HepG2 (cell line): ENCODE measurements around the gene H3-3A. TPM values are rescaled to one million over a fixed set of nuclear protein-coding genes. Genes with fewer than 3 reads are reported as not detected.
A peak's percentile ranks its signal among the peaks of the same experiment; 100 is the strongest.

Source experiments
- BATF2 ChIP-seq: sonication (generic); formaldehyde crosslinking; IDR thresholded peaks from 2 replicates; pipeline ENCODE4 v1.8.0; 2022; ENCODE audit warnings: mild to moderate bottlenecking, missing genetic modification reagents, moderate library complexity
- HOXA5 ChIP-seq: sonication (generic); formaldehyde crosslinking; IDR thresholded peaks from 2 replicates; pipeline ENCODE4 v1.4.0; 2020; ENCODE audit warnings: missing genetic modification reagents
- KDM5B ChIP-seq: sonication (generic); formaldehyde crosslinking; IDR thresholded peaks from 2 replicates; pipeline ENCODE4 v1.4.0; 2020; ENCODE audit warnings: missing genetic modification reagents, mild to moderate bottlenecking, borderline replicate concordance
- MAZ ChIP-seq, 2 experiments: sonication (generic) in 1 of 2; formaldehyde crosslinking in 1 of 2; IDR thresholded peaks; 2 replicates each; pipeline versions ENCODE4 v1.5.0 to v1.6.1; 2012 to 2020; ENCODE audit warnings: low read depth in 2 of 2, mild to moderate bottlenecking in 2 of 2, borderline replicate concordance in 1 of 2, improper control_type of control experiment in 1 of 2, low read length in 1 of 2, missing genetic modification reagents in 1 of 2, moderate library complexity in 1 of 2
- MED13 ChIP-seq: sonication (generic); formaldehyde crosslinking; IDR thresholded peaks from 2 replicates; pipeline ENCODE4 v1.5.0; 2020; ENCODE audit warnings: missing genetic modification reagents
- MED8 ChIP-seq: sonication (generic); formaldehyde crosslinking; IDR thresholded peaks from 2 replicates; pipeline ENCODE4 v1.8.1; 2023; ENCODE audit warnings: mild to moderate bottlenecking, missing genetic modification reagents; ENCODE audit not compliant: insufficient replicate concordance
- NFE2L2 ChIP-seq: fragments of 150-350 bp; IDR thresholded peaks from 2 replicates; pipeline ENCODE4 v1.6.1; 2014; ENCODE audit warnings: low read length
- RARG ChIP-seq: sonication (generic); formaldehyde crosslinking; IDR thresholded peaks from 2 replicates; pipeline ENCODE4 v1.4.0; 2020; ENCODE audit warnings: low read depth, mild to moderate bottlenecking, missing genetic modification reagents
- SIX4 ChIP-seq: sonication (generic); formaldehyde crosslinking; IDR thresholded peaks from 2 replicates; pipeline ENCODE4 v1.4.0; 2020; ENCODE audit warnings: missing genetic modification reagents
- TOE1 ChIP-seq: sonication (generic); formaldehyde crosslinking; IDR thresholded peaks from 2 replicates; pipeline ENCODE4 v1.4.0; 2020; ENCODE audit warnings: mild to moderate bottlenecking, missing genetic modification reagents
- ZMAT3 ChIP-seq: sonication (generic); formaldehyde crosslinking; conservative IDR thresholded peaks from 2 replicates; pipeline ENCODE4 v1.7.0; 2021; ENCODE audit warnings: missing genetic modification reagents
- ZNF292 ChIP-seq: sonication (generic); formaldehyde crosslinking; IDR thresholded peaks from 2 replicates; pipeline ENCODE4 v1.8.1; 2022; ENCODE audit warnings: mild to moderate bottlenecking, low read depth, missing genetic modification reagents, borderline replicate concordance
- ZNF549 ChIP-seq: sonication (generic); formaldehyde crosslinking; IDR thresholded peaks from 2 replicates; pipeline ENCODE4 v1.5.0; 2020; ENCODE audit warnings: missing genetic modification reagents
- ZNF607 ChIP-seq: sonication (generic); formaldehyde crosslinking; IDR thresholded peaks from 2 replicates; pipeline ENCODE4 v1.5.1; 2020; ENCODE audit warnings: missing genetic modification reagents, mild to moderate bottlenecking, borderline replicate concordance
- ZNF740 ChIP-seq: sonication (generic); formaldehyde crosslinking; IDR thresholded peaks from 2 replicates; pipeline ENCODE4 v1.4.0; 2020; ENCODE audit warnings: missing genetic modification reagents
- ZSCAN12 ChIP-seq: sonication (generic); formaldehyde crosslinking; IDR thresholded peaks from 2 replicates; pipeline ENCODE4 v1.9.0; 2021; ENCODE audit warnings: mild to moderate bottlenecking, missing genetic modification reagents
- polyA plus RNA-seq, 8 experiments: library from polyadenylated mRNA; depleted of rRNA in 3 of 8; stranded (reverse) in 7 of 8; unstranded in 1 of 8; fragments of >200 nt; fragmentation: Illumina TruSeq in 4 of 8; extraction: Trizol in 4 of 8; gene quantifications; 2 replicates each; pipeline versions ENCODE4 v1.2.1 to v1.2.3, GENCODE V29; 2011 to 2016; ENCODE audit warnings: low read depth in 4 of 8, missing spikeins in 1 of 8, mixed read lengths in 1 of 8; ENCODE audit not compliant: insufficient read depth in 1 of 8
- total RNA-seq, 5 experiments: library from RNA; depleted of rRNA; stranded (reverse); fragments of >200 nt; fragmentation: Illumina TruSeq; extraction: Trizol; gene quantifications; 2 replicates each; pipeline ENCODE4 v1.2.3, GENCODE V29; 2016; ENCODE audit warnings: low read depth in 1 of 5
- TF ChIP-seq, protein P1 (sequence below): fragments of 450-650 bp; IDR thresholded peaks from 2 replicates; pipeline ENCODE4 v1.6.1; 2016
- TF ChIP-seq, protein P2 (sequence below): sonication (generic); formaldehyde crosslinking; IDR thresholded peaks from 2 replicates; pipeline ENCODE4 v1.4.0; 2020; ENCODE audit warnings: mild to moderate bottlenecking, missing genetic modification reagents
- TF ChIP-seq, protein P3 (sequence below): sonication (generic); formaldehyde crosslinking; IDR thresholded peaks from 2 replicates; pipeline ENCODE4 v1.5.1; 2020; ENCODE audit warnings: missing genetic modification reagents, mild to moderate bottlenecking, borderline replicate concordance
- TF ChIP-seq, protein P4 (sequence below): sonication (generic); formaldehyde crosslinking; IDR thresholded peaks from 2 replicates; pipeline ENCODE4 v1.5.0; 2020; ENCODE audit warnings: mild to moderate bottlenecking, missing genetic modification reagents

The H3-3A gene
- total and polyA plus RNA-seq, 2 of the 13 experiments (the other 11 are each of a cell fraction or from before 2014, with no cell fraction given), result 221 to 320 TPM

DNA sequence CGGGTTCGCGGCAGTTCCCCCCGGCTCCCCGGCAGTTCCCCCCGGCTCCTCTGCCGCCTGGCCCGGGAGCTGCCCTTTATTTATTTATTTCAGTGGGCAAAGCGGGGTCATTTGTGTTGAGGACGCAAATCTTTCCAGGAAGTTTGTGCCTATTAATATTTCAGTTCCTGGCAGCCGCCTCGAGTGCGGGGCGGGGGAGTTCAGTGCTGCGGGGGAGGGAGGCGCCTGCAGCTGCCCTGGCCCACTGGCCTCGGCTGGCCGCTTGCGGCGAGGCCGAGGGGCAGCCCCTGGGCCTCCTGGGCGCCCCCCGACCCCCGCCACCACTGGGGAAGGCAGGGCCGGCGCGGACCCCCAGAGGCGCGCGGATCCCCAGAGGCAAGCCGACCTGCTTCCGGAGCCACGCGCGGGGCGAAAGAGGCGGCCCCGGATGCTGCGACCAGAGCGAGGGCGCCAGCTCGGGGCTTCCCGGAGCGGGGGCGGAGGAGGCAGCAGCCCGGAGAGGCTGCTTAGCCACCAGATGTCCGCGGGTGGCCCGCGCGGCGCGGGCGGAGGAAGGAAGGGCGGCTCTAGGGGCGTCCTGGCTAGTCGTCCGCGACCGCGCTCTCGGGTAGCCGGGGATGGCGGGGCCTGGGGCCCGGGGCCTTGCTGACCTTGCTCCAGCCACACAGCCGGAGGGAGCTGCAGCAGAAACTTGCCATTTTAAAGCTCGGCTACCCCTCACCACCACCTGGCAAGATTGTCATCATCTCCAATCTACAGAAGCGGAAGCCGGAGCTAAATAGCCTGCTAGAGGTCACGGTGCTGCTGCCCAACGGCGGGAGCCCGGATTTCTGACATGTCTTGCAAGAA is 48.0 kb downstream of the H3-3A start (continued):
- TF ChIP-seq, protein P1, sequence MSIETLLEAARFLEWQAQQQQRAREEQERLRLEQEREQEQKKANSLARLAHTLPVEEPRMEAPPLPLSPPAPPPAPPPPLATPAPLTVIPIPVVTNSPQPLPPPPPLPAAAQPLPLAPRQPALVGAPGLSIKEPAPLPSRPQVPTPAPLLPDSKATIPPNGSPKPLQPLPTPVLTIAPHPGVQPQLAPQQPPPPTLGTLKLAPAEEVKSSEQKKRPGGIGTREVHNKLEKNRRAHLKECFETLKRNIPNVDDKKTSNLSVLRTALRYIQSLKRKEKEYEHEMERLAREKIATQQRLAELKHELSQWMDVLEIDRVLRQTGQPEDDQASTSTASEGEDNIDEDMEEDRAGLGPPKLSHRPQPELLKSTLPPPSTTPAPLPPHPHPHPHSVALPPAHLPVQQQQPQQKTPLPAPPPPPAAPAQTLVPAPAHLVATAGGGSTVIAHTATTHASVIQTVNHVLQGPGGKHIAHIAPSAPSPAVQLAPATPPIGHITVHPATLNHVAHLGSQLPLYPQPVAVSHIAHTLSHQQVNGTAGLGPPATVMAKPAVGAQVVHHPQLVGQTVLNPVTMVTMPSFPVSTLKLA, result no peak
- no peak for TF ChIP-seq RARG (CRISPR knock-in tag)
- TF ChIP-seq, protein P2, sequence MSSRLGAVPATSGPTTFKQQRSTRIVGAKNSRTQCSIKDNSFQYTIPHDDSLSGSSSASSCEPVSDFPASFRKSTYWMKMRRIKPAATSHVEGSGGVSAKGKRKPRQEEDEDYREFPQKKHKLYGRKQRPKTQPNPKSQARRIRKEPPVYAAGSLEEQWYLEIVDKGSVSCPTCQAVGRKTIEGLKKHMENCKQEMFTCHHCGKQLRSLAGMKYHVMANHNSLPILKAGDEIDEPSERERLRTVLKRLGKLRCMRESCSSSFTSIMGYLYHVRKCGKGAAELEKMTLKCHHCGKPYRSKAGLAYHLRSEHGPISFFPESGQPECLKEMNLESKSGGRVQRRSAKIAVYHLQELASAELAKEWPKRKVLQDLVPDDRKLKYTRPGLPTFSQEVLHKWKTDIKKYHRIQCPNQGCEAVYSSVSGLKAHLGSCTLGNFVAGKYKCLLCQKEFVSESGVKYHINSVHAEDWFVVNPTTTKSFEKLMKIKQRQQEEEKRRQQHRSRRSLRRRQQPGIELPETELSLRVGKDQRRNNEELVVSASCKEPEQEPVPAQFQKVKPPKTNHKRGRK (CRISPR knock-in tag), result no peak
- no peak for TF ChIP-seq ZNF740 (CRISPR knock-in tag)
- TF ChIP-seq MED13 (CRISPR knock-in tag), result no peak
- TF ChIP-seq BATF2 (CRISPR knock-in tag), result no peak
- peak; percentile 65; the same call in 1 of the 2 replicates for TF ChIP-seq ZNF607
- TF ChIP-seq ZMAT3 (CRISPR knock-in tag), result no peak
- TF ChIP-seq KDM5B (CRISPR knock-in tag), result 0 out of 2 replicates have a peak, but pooled peaks have one; percentile 42
- peak; percentile 21 for TF ChIP-seq MED8
- no peak for TF ChIP-seq HOXA5 (CRISPR knock-in tag)
- no peak for TF ChIP-seq ZSCAN12 (CRISPR knock-in tag)
- TF ChIP-seq ZNF292 (CRISPR knock-in tag), result no peak
- TF ChIP-seq, protein P3, sequence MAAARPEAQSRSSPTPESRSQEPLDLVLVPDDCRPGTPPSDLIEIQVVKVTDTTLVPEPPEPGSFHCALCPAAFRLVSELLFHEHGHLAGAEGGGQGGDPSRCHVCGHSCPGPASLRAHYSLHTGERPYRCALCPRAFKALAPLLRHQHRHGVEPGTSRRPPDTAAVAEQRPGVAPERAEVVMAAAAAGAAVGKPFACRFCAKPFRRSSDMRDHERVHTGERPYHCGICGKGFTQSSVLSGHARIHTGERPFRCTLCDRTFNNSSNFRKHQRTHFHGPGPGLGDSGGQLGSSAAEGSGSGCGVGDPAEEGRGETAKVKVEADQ (CRISPR knock-in tag), result no peak
- TF ChIP-seq ZNF549 (CRISPR knock-in tag), result no peak
- TF ChIP-seq, protein P4, sequence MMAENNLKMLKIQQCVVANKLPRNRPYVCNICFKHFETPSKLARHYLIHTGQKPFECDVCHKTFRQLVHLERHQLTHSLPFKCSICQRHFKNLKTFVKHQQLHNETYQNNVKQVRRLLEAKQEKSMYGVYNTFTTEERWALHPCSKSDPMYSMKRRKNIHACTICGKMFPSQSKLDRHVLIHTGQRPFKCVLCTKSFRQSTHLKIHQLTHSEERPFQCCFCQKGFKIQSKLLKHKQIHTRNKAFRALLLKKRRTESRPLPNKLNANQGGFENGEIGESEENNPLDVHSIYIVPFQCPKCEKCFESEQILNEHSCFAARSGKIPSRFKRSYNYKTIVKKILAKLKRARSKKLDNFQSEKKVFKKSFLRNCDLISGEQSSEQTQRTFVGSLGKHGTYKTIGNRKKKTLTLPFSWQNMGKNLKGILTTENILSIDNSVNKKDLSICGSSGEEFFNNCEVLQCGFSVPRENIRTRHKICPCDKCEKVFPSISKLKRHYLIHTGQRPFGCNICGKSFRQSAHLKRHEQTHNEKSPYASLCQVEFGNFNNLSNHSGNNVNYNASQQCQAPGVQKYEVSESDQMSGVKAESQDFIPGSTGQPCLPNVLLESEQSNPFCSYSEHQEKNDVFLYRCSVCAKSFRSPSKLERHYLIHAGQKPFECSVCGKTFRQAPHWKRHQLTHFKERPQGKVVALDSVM (CRISPR knock-in tag), result 0 out of 2 replicates have a peak, but pooled peaks have one; percentile 42
- TF ChIP-seq NFE2L2, result no peak
- no peak for TF ChIP-seq TOE1
- no peak for TF ChIP-seq MAZ (IDR thresholded peaks at IDR 0.05; ENCODE audit: borderline replicate concordance, low read depth, low read length)
- 0 out of 2 replicates have a peak, but pooled peaks have one; percentile 2 for TF ChIP-seq MAZ (CRISPR knock-in tag; IDR thresholded peaks at IDR 0.05; ENCODE audit: low read depth)
- TF ChIP-seq SIX4, result no peak
